ENCODE measurements around the gene FKBP1B. TPM values are rescaled to one million over a fixed set of nuclear protein-coding genes. Genes with fewer than 3 reads are reported as not detected.
"Not testable (repeated sequence)": the region's sequence is repeated elsewhere in the genome, so short reads cannot be mapped to it uniquely, and the experiment has no call there.

FKBP1B gene
- polyA plus RNA-seq, 1 donor from 2014 or later = 3.9 TPM

DNA sequence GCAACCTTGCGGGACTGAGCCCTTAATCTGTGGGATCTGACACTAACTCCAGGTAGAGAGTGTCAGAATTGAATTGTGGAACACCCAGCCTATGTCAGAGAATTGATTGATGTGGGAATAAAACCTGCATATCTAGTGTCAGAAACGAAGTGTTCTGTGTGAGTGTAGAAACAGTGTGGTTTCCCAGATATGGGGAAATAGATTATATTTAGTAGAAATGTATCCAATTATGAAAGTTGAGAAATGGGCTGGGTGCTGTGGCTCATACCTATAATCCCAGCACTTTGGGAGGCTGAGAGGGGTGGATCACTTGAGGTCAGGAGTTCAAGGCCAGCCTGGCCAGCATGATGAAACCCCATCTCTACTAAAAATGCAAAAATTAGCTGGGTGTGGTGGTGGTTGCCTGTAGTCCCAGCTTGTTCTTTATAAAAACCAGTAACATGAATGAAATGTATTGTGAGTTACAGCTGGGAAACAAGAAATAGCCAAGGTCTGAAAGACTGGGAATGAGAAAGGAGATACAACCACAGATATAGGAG is 39.3 kb downstream of the FKBP1B start:
- Mint-ChIP-seq H3K9me3 (no peaks in the 10 kb centered on the region), H3K36me3 (peaks cover 5% of the 10 kb centered on the region), H3K4me3 (no peak overlapping the region), H3K4me1 (peaks cover 4 to 8% (median 7%) of the 10 kb centered on the region in 3 donors), H3K27ac (no peak overlapping the region), H3K27me3 (no peaks in the 10 kb centered on the region)

DNA sequence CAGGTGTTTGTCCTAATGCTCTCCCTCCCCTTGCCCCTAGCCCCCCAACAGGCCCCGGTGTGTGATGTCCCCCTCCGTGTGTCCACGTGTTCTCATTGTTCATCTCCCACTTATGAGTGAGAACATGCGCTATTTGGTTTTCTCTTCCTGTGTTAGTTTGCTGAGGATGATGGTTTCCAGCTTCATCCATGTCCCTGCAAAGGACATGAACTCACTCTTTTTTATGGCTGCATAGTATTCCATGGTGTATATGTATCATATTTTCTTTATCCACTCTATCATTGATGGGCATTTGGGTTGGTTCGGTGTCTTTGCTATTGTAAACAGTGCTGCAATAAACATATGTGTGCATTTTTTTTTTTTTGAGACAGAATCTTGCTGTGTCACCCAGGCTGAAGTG is 43.7 kb downstream of the FKBP1B start:
- H3K9me3 Mint-ChIP-seq, H3K4me1 Mint-ChIP-seq, H3K27me3 Mint-ChIP-seq, H3K27ac Mint-ChIP-seq, H3K4me3 Mint-ChIP-seq: not testable (repeated sequence)
- peaks cover 10% of the 10 kb centered on the region for H3K36me3 Mint-ChIP-seq

DNA sequence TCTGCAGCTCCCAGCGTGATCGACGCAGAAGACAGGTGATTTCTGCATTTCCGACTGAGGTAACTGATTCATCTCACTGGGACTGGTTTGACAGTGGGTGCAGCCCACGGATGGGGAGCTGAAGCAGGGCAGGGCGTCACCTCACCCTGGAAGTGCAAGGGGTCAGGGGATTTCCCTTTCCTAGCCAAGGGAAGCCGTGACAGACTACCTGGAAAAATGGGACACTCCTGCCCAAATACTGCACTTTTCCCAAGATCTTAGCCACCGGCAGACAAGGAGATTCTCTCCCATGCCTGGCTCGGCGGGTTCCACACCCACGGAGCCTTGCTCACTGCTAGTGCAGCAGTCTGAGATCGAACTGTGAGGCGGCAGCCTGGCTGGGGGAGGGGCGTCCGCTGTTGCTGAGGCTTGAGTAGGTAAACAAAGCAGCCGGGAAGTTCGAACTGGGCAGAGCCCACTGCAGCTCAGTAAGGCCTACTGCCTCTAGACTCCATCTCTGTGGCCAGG is 45.7 kb downstream of the FKBP1B start:
- not testable (repeated sequence) for H3K4me1 Mint-ChIP-seq

DNA sequence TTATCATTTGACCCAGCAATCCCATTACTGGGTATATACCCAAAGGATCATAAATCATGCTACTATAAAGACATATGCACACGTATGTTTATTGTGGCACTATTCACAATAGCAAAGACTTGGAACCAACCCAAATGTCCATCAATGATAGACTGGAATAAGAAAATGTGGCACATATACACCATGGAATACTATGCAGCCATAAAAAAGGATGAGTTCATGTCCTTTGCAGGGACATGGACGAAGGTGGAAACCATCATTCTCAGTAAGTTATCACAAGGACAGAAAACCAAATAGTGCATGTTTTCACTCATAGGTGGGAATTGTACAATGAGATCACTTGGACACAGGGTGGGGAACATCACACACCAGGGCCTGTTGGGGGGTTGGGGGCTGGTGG is 51.2 kb downstream of the FKBP1B start:
- H3K36me3 Mint-ChIP-seq = peaks cover 13% of the 10 kb centered on the region
- H3K9me3 Mint-ChIP-seq, H3K4me1 Mint-ChIP-seq, H3K4me3 Mint-ChIP-seq, H3K27ac Mint-ChIP-seq, H3K27me3 Mint-ChIP-seq: not testable (repeated sequence)

More for the DNA sequence above, 45.7 kb downstream of the FKBP1B start:
- not testable (repeated sequence) for H3K4me3 Mint-ChIP-seq, H3K9me3 Mint-ChIP-seq, H3K27me3 Mint-ChIP-seq
- Mint-ChIP-seq H3K27ac (peak overlapping the region in 1 of 3 donors; percentile 35), H3K36me3 (peaks cover 11% of the 10 kb centered on the region)

GRCh38 chr2:24101992-24102391 is 52.5 kb downstream of the FKBP1B start:
- H3K36me3 Mint-ChIP-seq = peaks cover 11% of the 10 kb centered on the region

GRCh38 chr2:24102677-24103076 is 53.1 kb downstream of the FKBP1B start:
- peaks cover 9% of the 10 kb centered on the region for H3K36me3 Mint-ChIP-seq
- no peak overlapping the region for H3K4me3 Mint-ChIP-seq

More at GRCh38 chr2:24101992-24102391, 52.5 kb downstream of the FKBP1B start:
- H3K4me1 Mint-ChIP-seq = peaks cover 3 to 9% (median 9%) of the 10 kb centered on the region in 3 donors
- peaks cover under 1 to 11% (median 4%) of the 10 kb centered on the region in 3 donors for H3K9me3 Mint-ChIP-seq
- H3K27me3 Mint-ChIP-seq = no peaks in the 10 kb centered on the region
- H3K27ac Mint-ChIP-seq = no peak overlapping the region
- no peak overlapping the region for H3K4me3 Mint-ChIP-seq

GRCh38 chr2:24104110-24104650 is 54.6 kb downstream of the FKBP1B start:
- peaks cover 4 to 15% (median 11%) of the 10 kb centered on the region in 3 donors for H3K9me3 Mint-ChIP-seq
- peaks cover 5% of the 10 kb centered on the region for H3K36me3 Mint-ChIP-seq
- no peaks in the 10 kb centered on the region for H3K27me3 Mint-ChIP-seq
- peak overlapping the region in 1 of 3 donors; percentile 76 for H3K27ac Mint-ChIP-seq
- peak overlapping the region in 1 of 4 donors; percentile 5 for H3K4me3 Mint-ChIP-seq
- H3K4me1 Mint-ChIP-seq = peaks cover 3 to 9% (median 9%) of the 10 kb centered on the region in 3 donors

More at GRCh38 chr2:24102677-24103076, 53.1 kb downstream of the FKBP1B start:
- Mint-ChIP-seq H3K4me1 (peaks cover 3 to 9% (median 9%) of the 10 kb centered on the region in 3 donors), H3K27ac (no peak overlapping the region), H3K9me3 (peaks cover 4 to 11% (median 8%) of the 10 kb centered on the region in 3 donors), H3K27me3 (no peaks in the 10 kb centered on the region)

DNA sequence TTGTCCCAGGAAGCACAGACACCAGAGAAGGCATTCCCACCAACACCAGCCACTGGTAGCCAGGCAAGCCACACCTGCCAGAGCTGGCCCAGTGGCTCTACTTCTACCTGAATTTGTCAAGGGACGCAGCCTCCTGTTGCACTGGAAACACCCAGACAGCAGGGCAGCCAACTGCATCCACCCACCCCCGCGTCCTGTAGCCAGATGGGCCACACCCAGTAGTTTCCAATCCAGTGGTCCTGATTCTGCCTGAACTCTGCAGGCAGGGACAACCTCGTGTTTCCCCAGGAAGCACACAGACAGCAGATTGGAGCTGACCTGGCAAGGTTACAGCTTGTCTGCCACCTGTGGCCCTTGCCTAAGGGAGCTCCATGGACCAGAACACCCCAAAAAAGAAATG is 55.4 kb downstream of the FKBP1B start:
- peaks cover 4 to 18% (median 8%) of the 10 kb centered on the region in 3 donors for H3K9me3 Mint-ChIP-seq
- no peaks in the 10 kb centered on the region for H3K27me3 Mint-ChIP-seq
- H3K4me1 Mint-ChIP-seq = peaks cover 3 to 9% (median 9%) of the 10 kb centered on the region in 3 donors
- peaks cover 5% of the 10 kb centered on the region for H3K36me3 Mint-ChIP-seq
- peak overlapping the region in 2 of 3 donors; percentile 15 to 92 for H3K27ac Mint-ChIP-seq
- peak overlapping the region in 2 of 4 donors; percentile 32 to 65 for H3K4me3 Mint-ChIP-seq

GRCh38 chr2:24105816-24106215 is 56.3 kb downstream of the FKBP1B start:
- H3K27me3 Mint-ChIP-seq = no peaks in the 10 kb centered on the region
- no peak overlapping the region for H3K4me3 Mint-ChIP-seq
- peaks cover 4 to 18% (median 8%) of the 10 kb centered on the region in 3 donors for H3K9me3 Mint-ChIP-seq
- peaks cover 5% of the 10 kb centered on the region for H3K36me3 Mint-ChIP-seq
- peaks cover 3 to 9% (median 9%) of the 10 kb centered on the region in 3 donors for H3K4me1 Mint-ChIP-seq
- peak overlapping the region in 1 of 3 donors; percentile 62 for H3K27ac Mint-ChIP-seq

DNA sequence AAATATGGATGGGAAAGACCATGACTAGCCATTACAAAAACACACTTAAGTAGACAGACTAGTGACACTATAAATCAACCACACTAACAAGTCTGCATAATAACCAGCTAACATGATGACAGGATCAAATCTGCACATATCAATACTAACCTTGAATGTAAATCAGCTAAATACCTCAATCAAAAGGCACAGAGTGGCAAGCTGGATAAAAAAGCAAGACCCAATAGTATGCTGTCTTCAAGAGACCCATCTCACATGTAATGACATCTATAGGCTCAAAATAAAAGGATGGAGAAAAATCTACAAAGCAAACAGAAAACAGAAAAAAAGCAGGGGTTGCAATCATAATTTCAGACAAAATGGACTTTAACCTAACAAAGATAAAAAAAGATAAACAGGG is 57.2 kb downstream of the FKBP1B start:
- Mint-ChIP-seq H3K27me3 (no peaks in the 10 kb centered on the region), H3K4me1 (peaks cover 3 to 9% (median 9%) of the 10 kb centered on the region in 3 donors), H3K9me3 (peaks cover 4 to 18% (median 8%) of the 10 kb centered on the region in 3 donors), H3K27ac (no peak overlapping the region), H3K4me3 (no peak overlapping the region), H3K36me3 (peaks cover 5% of the 10 kb centered on the region)

DNA sequence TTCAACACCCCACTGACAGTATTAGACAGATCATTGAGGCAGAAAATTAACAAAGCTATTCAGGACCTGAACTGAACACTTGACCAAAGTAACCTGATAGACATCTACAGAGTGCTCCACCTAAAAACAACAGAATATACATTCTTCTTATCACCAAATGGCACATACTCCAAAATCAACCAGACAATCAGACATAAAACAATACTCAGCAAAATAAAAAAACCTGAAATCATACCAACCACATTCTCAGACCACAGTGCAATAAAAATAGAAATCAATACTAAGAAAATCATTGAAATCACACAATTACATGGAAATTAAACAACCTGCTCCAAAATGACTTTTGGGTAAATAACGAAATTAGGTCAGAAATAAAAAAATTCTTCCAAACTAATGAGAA is 57.8 kb downstream of the FKBP1B start:
- no peaks in the 10 kb centered on the region for H3K27me3 Mint-ChIP-seq
- H3K9me3 Mint-ChIP-seq = peaks cover 4 to 18% (median 8%) of the 10 kb centered on the region in 3 donors
- H3K4me3 Mint-ChIP-seq = no peak overlapping the region
- no peak overlapping the region for H3K27ac Mint-ChIP-seq
- H3K4me1 Mint-ChIP-seq = peaks cover 3 to 9% (median 5%) of the 10 kb centered on the region in 3 donors
- H3K36me3 Mint-ChIP-seq = peaks cover 5% of the 10 kb centered on the region

DNA sequence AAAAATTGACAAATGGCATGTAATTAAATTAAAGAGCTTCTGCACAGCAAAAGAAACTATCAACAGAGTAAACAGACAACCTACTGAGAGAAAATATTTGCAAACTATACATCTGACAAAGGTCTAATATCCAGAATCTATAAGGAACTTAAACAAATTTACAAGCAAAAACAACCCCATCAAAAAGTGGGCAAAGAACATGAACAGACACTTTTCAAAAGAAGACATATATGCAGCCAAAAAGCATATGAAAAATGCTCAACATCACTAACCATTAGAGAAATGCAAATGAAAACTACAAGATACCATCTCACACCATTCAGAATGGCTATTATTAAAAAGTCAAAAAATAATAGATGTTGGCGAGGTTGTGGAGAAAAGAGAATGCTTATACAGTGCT is 59.9 kb downstream of the FKBP1B start:
- not testable (repeated sequence) for H3K36me3 Mint-ChIP-seq, H3K27ac Mint-ChIP-seq, H3K4me3 Mint-ChIP-seq, H3K4me1 Mint-ChIP-seq, H3K27me3 Mint-ChIP-seq
- H3K9me3 Mint-ChIP-seq = peaks cover 4 to 18% (median 8%) of the 10 kb centered on the region in 3 donors

GRCh38 chr2:24110660-24111303 is 61.2 kb downstream of the FKBP1B start:
- H3K4me1 Mint-ChIP-seq = no peaks in the 10 kb centered on the region
- H3K9me3 Mint-ChIP-seq = peaks cover 4 to 18% (median 4%) of the 10 kb centered on the region in 3 donors
- H3K36me3 Mint-ChIP-seq = no peaks in the 10 kb centered on the region
- H3K27ac Mint-ChIP-seq = no peak overlapping the region
- no peak overlapping the region for H3K4me3 Mint-ChIP-seq
- H3K27me3 Mint-ChIP-seq = no peaks in the 10 kb centered on the region

DNA sequence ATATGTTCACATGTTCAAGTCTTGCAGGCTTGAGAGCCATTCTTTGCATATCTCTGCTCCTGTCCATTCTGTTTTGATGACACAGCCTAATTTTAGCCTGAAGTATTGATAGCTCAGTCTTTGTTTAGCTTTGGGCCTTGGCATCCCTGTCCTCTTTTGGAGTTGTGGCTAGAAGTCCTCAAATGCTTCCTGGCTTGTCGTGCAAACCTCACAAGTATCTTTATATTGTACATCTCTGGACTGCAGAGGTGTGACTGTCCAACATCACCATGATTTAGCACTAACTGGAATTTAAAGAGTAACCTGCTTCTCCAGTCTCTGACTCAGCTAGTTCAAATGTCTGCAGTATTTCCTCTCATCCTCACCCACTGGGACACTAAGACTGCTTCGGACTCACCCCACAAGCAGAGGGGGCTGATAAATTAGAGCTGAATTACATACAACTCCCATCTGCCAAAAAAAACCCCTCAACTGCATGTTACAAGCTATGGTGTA is 61.9 kb downstream of the FKBP1B start:
- Mint-ChIP-seq H3K27ac (no peak overlapping the region), H3K4me3 (no peak overlapping the region), H3K9me3 (peaks cover 4 to 18% (median 4%) of the 10 kb centered on the region in 3 donors), H3K27me3 (no peaks in the 10 kb centered on the region), H3K36me3 (no peaks in the 10 kb centered on the region), H3K4me1 (no peaks in the 10 kb centered on the region)

All from IgD-negative memory B cell (primary cell).